WTC11 (cell line): ENCODE results near the gene KBTBD12. TPM values are rescaled to one million over a fixed set of nuclear protein-coding genes. Genes with fewer than 3 reads are reported as not detected.

Experiments
- ATAC-seq: fragments of 200-7000 bp; cut with Tn5 transposase; 2 replicates; pipeline ENCODE4 v1.10.0; 2021; ENCODE audit warnings: mild to moderate bottlenecking, moderate library complexity
- CTCF ChIA-PET: fragments of 300-600 bp; sonication (Branson Sonifier 250); formaldehyde crosslinking; loops from one replicate; lab custom pipeline; 2021; ENCODE audit warnings: antibody characterized with exemption; lab: Charles Lee
- POLR2A ChIA-PET: fragments of 350-600 bp; sonication (Branson Sonifier 250); formaldehyde crosslinking; loops from one replicate; lab custom pipeline; 2021; ENCODE audit warnings: antibody characterized with exemption; lab: Charles Lee
- DNase-seq: peaks from one replicate; pipeline ENCODE4 v3.0.0; 2021; ENCODE audit warnings: low spot score
- H3K27ac Mint-ChIP-seq: 2 replicates; pipeline ENCODE4 v1.8.0; 2021; ENCODE audit warnings: mixed read lengths
- H3K27me3 Mint-ChIP-seq: 2 replicates; pipeline ENCODE4 v1.8.0; 2021; ENCODE audit warnings: low read depth, mild to moderate bottlenecking, moderate library complexity, mixed read lengths
- H3K36me3 Mint-ChIP-seq: 2 replicates; pipeline ENCODE4 v1.8.0; 2021; ENCODE audit warnings: mixed read lengths
- H3K4me1 Mint-ChIP-seq: 2 replicates; pipeline ENCODE4 v1.8.0; 2022; ENCODE audit warnings: mixed read lengths
- H3K4me3 Mint-ChIP-seq: 2 replicates; pipeline ENCODE4 v1.8.0; 2021; ENCODE audit warnings: mild to moderate bottlenecking, moderate library complexity, mixed read lengths
- H3K9me3 Mint-ChIP-seq: 2 replicates; pipeline ENCODE4 v1.8.0; 2021; ENCODE audit warnings: mixed read lengths
- KAT7 ChIP-seq: sonication (generic); formaldehyde crosslinking; IDR thresholded peaks from 2 replicates; pipeline ENCODE4 v1.8.1; 2023; ENCODE audit warnings: missing genetic modification reagents, mild to moderate bottlenecking, borderline replicate concordance
- NFE2L1 ChIP-seq: sonication (generic); formaldehyde crosslinking; IDR thresholded peaks from 2 replicates; pipeline ENCODE4 v1.8.1; 2023; ENCODE audit warnings: missing genetic modification reagents
- RELA ChIP-seq: sonication (generic); formaldehyde crosslinking; IDR thresholded peaks from 2 replicates; pipeline ENCODE4 v1.8.1; 2022; ENCODE audit warnings: missing genetic modification reagents, mild to moderate bottlenecking, borderline replicate concordance
- TEAD1 ChIP-seq: sonication (generic); formaldehyde crosslinking; IDR thresholded peaks from 2 replicates; pipeline ENCODE4 v1.8.0; 2022; ENCODE audit warnings: mild to moderate bottlenecking, missing genetic modification reagents
- ZNF121 ChIP-seq: sonication (generic); formaldehyde crosslinking; IDR thresholded peaks from 2 replicates; pipeline ENCODE4 v1.8.0; 2023; ENCODE audit warnings: missing genetic modification reagents
- ZNF263 ChIP-seq: sonication (generic); formaldehyde crosslinking; IDR thresholded peaks from 2 replicates; pipeline ENCODE4 v1.8.1; 2022; ENCODE audit warnings: low read depth, mild to moderate bottlenecking, moderate library complexity, missing genetic modification reagents
- ZNF423 ChIP-seq: fragments of 250-450 bp; sonication (Bioruptor Pico); IDR thresholded peaks from 2 replicates; pipeline ENCODE4 v2.1.2; 2022; ENCODE audit warnings: mild to moderate bottlenecking, moderate library complexity
- total RNA-seq: library from RNA; stranded (reverse); gene quantifications from 3 replicates; pipeline ENCODE4 v1.2.3, GENCODE V29; 2021
- TF ChIP-seq, protein P1 (sequence below): fragments of 250-450 bp; sonication (Bioruptor Pico); IDR thresholded peaks from 2 replicates; pipeline ENCODE4 v1.9.0; 2021; ENCODE audit warnings: mild to moderate bottlenecking
- TF ChIP-seq, protein P2 (sequence below): fragments of 250-450 bp; sonication (Bioruptor Pico); IDR thresholded peaks from 2 replicates; pipeline ENCODE4 v1.9.0; 2021; ENCODE audit warnings: mild to moderate bottlenecking
- TF ChIP-seq, protein P3 (sequence below): sonication (generic); formaldehyde crosslinking; IDR thresholded peaks from 2 replicates; pipeline ENCODE4 v1.8.1; 2022; ENCODE audit warnings: mild to moderate bottlenecking, moderate library complexity, missing genetic modification reagents
- TF ChIP-seq, protein P4 (sequence below): sonication (generic); formaldehyde crosslinking; IDR thresholded peaks from 2 replicates; pipeline ENCODE4 v1.8.1; 2022; ENCODE audit warnings: missing genetic modification reagents, borderline replicate concordance
- TF ChIP-seq, protein P5 (sequence below): sonication (generic); formaldehyde crosslinking; IDR thresholded peaks from 2 replicates; pipeline ENCODE4 v1.8.1; 2023; ENCODE audit warnings: mild to moderate bottlenecking, missing genetic modification reagents, moderate library complexity
- TF ChIP-seq, protein P6 (sequence below): sonication (generic); formaldehyde crosslinking; IDR thresholded peaks from 2 replicates; pipeline ENCODE4 v1.8.0; 2022; ENCODE audit warnings: mild to moderate bottlenecking, missing genetic modification reagents
- TF ChIP-seq, protein P7 (sequence below): fragments of 250-450 bp; sonication (Bioruptor Pico); IDR thresholded peaks from 2 replicates; pipeline ENCODE4 v1.9.0; 2021; ENCODE audit warnings: mild to moderate bottlenecking, borderline replicate concordance
- TF ChIP-seq, protein P8 (sequence below): sonication (generic); formaldehyde crosslinking; IDR thresholded peaks from 2 replicates; pipeline ENCODE4 v1.8.1; 2023; ENCODE audit warnings: mild to moderate bottlenecking, missing genetic modification reagents
- TF ChIP-seq, protein P9 (sequence below): sonication (generic); formaldehyde crosslinking; IDR thresholded peaks from 2 replicates; pipeline ENCODE4 v1.8.1; 2022; ENCODE audit warnings: mild to moderate bottlenecking, missing genetic modification reagents, moderate library complexity, borderline replicate concordance
- TF ChIP-seq, protein P10 (sequence below): sonication (generic); formaldehyde crosslinking; conservative IDR thresholded peaks from 2 replicates; pipeline ENCODE4 v1.8.1; 2022; ENCODE audit warnings: mild to moderate bottlenecking, missing genetic modification reagents

KBTBD12 gene
- total RNA-seq, 1 experiment from 2014 or later, result 0.22 TPM

DNA sequence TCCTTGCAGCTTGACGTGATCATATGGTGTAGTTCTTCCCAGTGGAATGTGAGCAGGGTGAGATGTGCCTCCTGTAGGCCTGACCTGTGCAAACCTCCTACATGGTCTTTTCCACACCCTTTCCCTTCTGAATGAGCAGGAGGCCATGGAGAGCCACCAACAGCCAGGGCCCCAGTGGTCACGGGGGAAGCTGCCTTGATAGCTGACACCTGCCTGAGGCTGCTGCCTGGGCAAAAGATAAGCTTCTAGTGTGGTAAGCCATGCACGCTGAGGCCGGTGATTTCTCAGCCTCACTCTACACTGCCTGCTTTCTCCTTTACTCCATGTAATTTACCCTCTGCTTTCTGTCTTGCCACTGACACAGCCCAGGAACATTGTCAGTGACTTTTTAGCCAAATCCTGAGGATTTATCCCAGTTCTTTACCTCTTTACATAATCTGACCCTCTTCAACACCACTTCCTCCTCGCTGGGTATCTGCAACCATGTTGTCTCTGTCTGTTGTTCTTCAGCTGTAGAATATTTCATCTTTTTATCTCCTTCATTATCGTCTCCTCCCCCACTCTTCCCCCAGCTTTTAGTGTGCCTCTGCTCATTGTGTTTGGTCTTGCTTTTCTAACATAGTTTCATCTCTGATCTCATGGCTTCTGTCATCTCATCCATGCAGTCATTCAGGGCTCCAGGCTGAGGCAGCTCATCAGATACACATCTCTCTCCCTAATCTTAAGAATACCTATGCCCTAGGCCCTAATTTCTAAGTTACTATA is 11.2 kb upstream of the KBTBD12 start:
- peaks cover 5% of the 10 kb centered on the region for H3K9me3 Mint-ChIP-seq
- no peak overlapping the region for H3K4me3 Mint-ChIP-seq
- H3K27ac Mint-ChIP-seq, result no peak overlapping the region
- TF ChIP-seq RELA (no peak), NFE2L1 (CRISPR knock-in tag) (no peak), TEAD1 (no peak), ZNF121 (CRISPR knock-in tag) (no peak), ZNF423 (CRISPR knock-in tag) (no peak), KAT7 (CRISPR knock-in tag) (no peak), ZNF263 (CRISPR knock-in tag) (no peak)
- TF ChIP-seq, protein P1, sequence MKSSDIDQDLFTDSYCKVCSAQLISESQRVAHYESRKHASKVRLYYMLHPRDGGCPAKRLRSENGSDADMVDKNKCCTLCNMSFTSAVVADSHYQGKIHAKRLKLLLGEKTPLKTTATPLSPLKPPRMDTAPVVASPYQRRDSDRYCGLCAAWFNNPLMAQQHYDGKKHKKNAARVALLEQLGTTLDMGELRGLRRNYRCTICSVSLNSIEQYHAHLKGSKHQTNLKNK (CRISPR knock-in tag), result no peak
- TF ChIP-seq, protein P2, sequence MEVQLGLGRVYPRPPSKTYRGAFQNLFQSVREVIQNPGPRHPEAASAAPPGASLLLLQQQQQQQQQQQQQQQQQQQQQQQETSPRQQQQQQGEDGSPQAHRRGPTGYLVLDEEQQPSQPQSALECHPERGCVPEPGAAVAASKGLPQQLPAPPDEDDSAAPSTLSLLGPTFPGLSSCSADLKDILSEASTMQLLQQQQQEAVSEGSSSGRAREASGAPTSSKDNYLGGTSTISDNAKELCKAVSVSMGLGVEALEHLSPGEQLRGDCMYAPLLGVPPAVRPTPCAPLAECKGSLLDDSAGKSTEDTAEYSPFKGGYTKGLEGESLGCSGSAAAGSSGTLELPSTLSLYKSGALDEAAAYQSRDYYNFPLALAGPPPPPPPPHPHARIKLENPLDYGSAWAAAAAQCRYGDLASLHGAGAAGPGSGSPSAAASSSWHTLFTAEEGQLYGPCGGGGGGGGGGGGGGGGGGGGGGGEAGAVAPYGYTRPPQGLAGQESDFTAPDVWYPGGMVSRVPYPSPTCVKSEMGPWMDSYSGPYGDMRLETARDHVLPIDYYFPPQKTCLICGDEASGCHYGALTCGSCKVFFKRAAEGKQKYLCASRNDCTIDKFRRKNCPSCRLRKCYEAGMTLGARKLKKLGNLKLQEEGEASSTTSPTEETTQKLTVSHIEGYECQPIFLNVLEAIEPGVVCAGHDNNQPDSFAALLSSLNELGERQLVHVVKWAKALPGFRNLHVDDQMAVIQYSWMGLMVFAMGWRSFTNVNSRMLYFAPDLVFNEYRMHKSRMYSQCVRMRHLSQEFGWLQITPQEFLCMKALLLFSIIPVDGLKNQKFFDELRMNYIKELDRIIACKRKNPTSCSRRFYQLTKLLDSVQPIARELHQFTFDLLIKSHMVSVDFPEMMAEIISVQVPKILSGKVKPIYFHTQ, result no peak
- TF ChIP-seq, protein P3, sequence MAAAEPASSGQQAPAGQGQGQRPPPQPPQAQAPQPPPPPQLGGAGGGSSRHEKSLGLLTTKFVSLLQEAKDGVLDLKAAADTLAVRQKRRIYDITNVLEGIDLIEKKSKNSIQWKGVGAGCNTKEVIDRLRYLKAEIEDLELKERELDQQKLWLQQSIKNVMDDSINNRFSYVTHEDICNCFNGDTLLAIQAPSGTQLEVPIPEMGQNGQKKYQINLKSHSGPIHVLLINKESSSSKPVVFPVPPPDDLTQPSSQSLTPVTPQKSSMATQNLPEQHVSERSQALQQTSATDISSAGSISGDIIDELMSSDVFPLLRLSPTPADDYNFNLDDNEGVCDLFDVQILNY (CRISPR knock-in tag), result no peak
- TF ChIP-seq, protein P4, sequence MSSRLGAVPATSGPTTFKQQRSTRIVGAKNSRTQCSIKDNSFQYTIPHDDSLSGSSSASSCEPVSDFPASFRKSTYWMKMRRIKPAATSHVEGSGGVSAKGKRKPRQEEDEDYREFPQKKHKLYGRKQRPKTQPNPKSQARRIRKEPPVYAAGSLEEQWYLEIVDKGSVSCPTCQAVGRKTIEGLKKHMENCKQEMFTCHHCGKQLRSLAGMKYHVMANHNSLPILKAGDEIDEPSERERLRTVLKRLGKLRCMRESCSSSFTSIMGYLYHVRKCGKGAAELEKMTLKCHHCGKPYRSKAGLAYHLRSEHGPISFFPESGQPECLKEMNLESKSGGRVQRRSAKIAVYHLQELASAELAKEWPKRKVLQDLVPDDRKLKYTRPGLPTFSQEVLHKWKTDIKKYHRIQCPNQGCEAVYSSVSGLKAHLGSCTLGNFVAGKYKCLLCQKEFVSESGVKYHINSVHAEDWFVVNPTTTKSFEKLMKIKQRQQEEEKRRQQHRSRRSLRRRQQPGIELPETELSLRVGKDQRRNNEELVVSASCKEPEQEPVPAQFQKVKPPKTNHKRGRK (CRISPR knock-in tag), result no peak
- TF ChIP-seq, protein P5, sequence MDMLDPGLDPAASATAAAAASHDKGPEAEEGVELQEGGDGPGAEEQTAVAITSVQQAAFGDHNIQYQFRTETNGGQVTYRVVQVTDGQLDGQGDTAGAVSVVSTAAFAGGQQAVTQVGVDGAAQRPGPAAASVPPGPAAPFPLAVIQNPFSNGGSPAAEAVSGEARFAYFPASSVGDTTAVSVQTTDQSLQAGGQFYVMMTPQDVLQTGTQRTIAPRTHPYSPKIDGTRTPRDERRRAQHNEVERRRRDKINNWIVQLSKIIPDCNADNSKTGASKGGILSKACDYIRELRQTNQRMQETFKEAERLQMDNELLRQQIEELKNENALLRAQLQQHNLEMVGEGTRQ (CRISPR knock-in tag), result no peak
- TF ChIP-seq, protein P6, sequence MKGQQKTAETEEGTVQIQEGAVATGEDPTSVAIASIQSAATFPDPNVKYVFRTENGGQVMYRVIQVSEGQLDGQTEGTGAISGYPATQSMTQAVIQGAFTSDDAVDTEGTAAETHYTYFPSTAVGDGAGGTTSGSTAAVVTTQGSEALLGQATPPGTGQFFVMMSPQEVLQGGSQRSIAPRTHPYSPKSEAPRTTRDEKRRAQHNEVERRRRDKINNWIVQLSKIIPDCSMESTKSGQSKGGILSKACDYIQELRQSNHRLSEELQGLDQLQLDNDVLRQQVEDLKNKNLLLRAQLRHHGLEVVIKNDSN (CRISPR knock-in tag), result no peak
- TF ChIP-seq, protein P7, sequence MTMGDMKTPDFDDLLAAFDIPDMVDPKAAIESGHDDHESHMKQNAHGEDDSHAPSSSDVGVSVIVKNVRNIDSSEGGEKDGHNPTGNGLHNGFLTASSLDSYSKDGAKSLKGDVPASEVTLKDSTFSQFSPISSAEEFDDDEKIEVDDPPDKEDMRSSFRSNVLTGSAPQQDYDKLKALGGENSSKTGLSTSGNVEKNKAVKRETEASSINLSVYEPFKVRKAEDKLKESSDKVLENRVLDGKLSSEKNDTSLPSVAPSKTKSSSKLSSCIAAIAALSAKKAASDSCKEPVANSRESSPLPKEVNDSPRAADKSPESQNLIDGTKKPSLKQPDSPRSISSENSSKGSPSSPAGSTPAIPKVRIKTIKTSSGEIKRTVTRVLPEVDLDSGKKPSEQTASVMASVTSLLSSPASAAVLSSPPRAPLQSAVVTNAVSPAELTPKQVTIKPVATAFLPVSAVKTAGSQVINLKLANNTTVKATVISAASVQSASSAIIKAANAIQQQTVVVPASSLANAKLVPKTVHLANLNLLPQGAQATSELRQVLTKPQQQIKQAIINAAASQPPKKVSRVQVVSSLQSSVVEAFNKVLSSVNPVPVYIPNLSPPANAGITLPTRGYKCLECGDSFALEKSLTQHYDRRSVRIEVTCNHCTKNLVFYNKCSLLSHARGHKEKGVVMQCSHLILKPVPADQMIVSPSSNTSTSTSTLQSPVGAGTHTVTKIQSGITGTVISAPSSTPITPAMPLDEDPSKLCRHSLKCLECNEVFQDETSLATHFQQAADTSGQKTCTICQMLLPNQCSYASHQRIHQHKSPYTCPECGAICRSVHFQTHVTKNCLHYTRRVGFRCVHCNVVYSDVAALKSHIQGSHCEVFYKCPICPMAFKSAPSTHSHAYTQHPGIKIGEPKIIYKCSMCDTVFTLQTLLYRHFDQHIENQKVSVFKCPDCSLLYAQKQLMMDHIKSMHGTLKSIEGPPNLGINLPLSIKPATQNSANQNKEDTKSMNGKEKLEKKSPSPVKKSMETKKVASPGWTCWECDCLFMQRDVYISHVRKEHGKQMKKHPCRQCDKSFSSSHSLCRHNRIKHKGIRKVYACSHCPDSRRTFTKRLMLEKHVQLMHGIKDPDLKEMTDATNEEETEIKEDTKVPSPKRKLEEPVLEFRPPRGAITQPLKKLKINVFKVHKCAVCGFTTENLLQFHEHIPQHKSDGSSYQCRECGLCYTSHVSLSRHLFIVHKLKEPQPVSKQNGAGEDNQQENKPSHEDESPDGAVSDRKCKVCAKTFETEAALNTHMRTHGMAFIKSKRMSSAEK (CRISPR knock-in tag), result no peak
- TF ChIP-seq, protein P8, sequence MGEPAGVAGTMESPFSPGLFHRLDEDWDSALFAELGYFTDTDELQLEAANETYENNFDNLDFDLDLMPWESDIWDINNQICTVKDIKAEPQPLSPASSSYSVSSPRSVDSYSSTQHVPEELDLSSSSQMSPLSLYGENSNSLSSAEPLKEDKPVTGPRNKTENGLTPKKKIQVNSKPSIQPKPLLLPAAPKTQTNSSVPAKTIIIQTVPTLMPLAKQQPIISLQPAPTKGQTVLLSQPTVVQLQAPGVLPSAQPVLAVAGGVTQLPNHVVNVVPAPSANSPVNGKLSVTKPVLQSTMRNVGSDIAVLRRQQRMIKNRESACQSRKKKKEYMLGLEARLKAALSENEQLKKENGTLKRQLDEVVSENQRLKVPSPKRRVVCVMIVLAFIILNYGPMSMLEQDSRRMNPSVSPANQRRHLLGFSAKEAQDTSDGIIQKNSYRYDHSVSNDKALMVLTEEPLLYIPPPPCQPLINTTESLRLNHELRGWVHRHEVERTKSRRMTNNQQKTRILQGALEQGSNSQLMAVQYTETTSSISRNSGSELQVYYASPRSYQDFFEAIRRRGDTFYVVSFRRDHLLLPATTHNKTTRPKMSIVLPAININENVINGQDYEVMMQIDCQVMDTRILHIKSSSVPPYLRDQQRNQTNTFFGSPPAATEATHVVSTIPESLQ (CRISPR knock-in tag), result no peak
- TF ChIP-seq, protein P9, sequence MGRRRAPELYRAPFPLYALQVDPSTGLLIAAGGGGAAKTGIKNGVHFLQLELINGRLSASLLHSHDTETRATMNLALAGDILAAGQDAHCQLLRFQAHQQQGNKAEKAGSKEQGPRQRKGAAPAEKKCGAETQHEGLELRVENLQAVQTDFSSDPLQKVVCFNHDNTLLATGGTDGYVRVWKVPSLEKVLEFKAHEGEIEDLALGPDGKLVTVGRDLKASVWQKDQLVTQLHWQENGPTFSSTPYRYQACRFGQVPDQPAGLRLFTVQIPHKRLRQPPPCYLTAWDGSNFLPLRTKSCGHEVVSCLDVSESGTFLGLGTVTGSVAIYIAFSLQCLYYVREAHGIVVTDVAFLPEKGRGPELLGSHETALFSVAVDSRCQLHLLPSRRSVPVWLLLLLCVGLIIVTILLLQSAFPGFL (CRISPR knock-in tag), result no peak
- TF ChIP-seq, protein P10, sequence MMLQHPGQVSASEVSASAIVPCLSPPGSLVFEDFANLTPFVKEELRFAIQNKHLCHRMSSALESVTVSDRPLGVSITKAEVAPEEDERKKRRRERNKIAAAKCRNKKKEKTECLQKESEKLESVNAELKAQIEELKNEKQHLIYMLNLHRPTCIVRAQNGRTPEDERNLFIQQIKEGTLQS (CRISPR knock-in tag), result no peak
- ChIA-PET CTCF (no interaction called here), POLR2A (interaction anchor here (0.9 kb wide), 1 partner anchor 9 kb away, joined by 3 read pairs; no protein-coding TSS in a partner anchor)
- ATAC-seq (no peak), DNase-seq (no peak)
- H3K4me1 Mint-ChIP-seq, result no peaks in the 10 kb centered on the region
- no peaks in the 10 kb centered on the region for H3K36me3 Mint-ChIP-seq
- peaks cover 30% of the 10 kb centered on the region for H3K27me3 Mint-ChIP-seq
